WTC11 (cell line): ENCODE results near the gene SMC1B. TPM values are rescaled to one million over a fixed set of nuclear protein-coding genes. Genes with fewer than 3 reads are reported as not detected.

Source experiments
- AR ChIP-seq: fragments of 250-450 bp; sonication (Bioruptor Pico); IDR thresholded peaks from 2 replicates; pipeline ENCODE4 v1.9.0; 2021; ENCODE audit warnings: mild to moderate bottlenecking
- ATF3 ChIP-seq: sonication (generic); formaldehyde crosslinking; conservative IDR thresholded peaks from 2 replicates; pipeline ENCODE4 v1.8.1; 2022; ENCODE audit warnings: mild to moderate bottlenecking, missing genetic modification reagents
- CBFB ChIP-seq: sonication (generic); formaldehyde crosslinking; IDR thresholded peaks from 2 replicates; pipeline ENCODE4 v1.8.1; 2022; ENCODE audit warnings: mild to moderate bottlenecking, low read depth, missing genetic modification reagents
- CREM ChIP-seq: sonication (generic); formaldehyde crosslinking; IDR thresholded peaks from 2 replicates; pipeline ENCODE4 v1.8.1; 2022; ENCODE audit warnings: mild to moderate bottlenecking, missing genetic modification reagents, moderate library complexity
- FOXP4 ChIP-seq: sonication (generic); formaldehyde crosslinking; IDR thresholded peaks from 2 replicates; pipeline ENCODE4 v1.8.0; 2022; ENCODE audit warnings: mild to moderate bottlenecking, missing genetic modification reagents
- GABPB1 ChIP-seq: sonication (generic); formaldehyde crosslinking; IDR thresholded peaks from 2 replicates; pipeline ENCODE4 v1.8.1; 2023; ENCODE audit warnings: mild to moderate bottlenecking, missing genetic modification reagents
- GTF2I ChIP-seq: fragments of 250-450 bp; sonication (Bioruptor Pico); conservative IDR thresholded peaks from 2 replicates; pipeline ENCODE4 v1.4.0; 2021; ENCODE audit warnings: mild to moderate bottlenecking
- MAX ChIP-seq: sonication (generic); formaldehyde crosslinking; IDR thresholded peaks from 2 replicates; pipeline ENCODE4 v1.8.0; 2022; ENCODE audit warnings: mild to moderate bottlenecking, missing genetic modification reagents
- MLX ChIP-seq: sonication (generic); formaldehyde crosslinking; IDR thresholded peaks from 2 replicates; pipeline ENCODE4 v1.8.1; 2023; ENCODE audit warnings: mild to moderate bottlenecking, missing genetic modification reagents, moderate library complexity
- MYBL2 ChIP-seq: sonication (generic); formaldehyde crosslinking; IDR thresholded peaks from 2 replicates; pipeline ENCODE4 v1.8.1; 2023; ENCODE audit warnings: mild to moderate bottlenecking, moderate library complexity, missing genetic modification reagents
- NFATC4 ChIP-seq: fragments of 250-450 bp; sonication (Bioruptor Pico); IDR thresholded peaks from 2 replicates; pipeline ENCODE4 v1.9.0; 2021; ENCODE audit warnings: mild to moderate bottlenecking
- PRDM15 ChIP-seq: sonication (generic); formaldehyde crosslinking; IDR thresholded peaks from 2 replicates; pipeline ENCODE4 v1.8.0; 2022; ENCODE audit warnings: missing genetic modification reagents
- SMAD3 ChIP-seq: sonication (generic); formaldehyde crosslinking; IDR thresholded peaks from 2 replicates; pipeline ENCODE4 v1.8.0; 2022; ENCODE audit warnings: missing genetic modification reagents, mild to moderate bottlenecking, borderline replicate concordance
- TEAD4 ChIP-seq: sonication (generic); formaldehyde crosslinking; IDR thresholded peaks from 2 replicates; pipeline ENCODE4 v1.8.0; 2022; ENCODE audit warnings: mild to moderate bottlenecking, missing genetic modification reagents
- ZBTB21 ChIP-seq: sonication (generic); formaldehyde crosslinking; IDR thresholded peaks from 2 replicates; pipeline ENCODE4 v1.8.1; 2023; ENCODE audit warnings: mild to moderate bottlenecking, missing genetic modification reagents, borderline replicate concordance
- ZNF138 ChIP-seq: sonication (generic); formaldehyde crosslinking; conservative IDR thresholded peaks from 2 replicates; pipeline ENCODE4 v1.8.1; 2022; ENCODE audit warnings: mild to moderate bottlenecking, moderate library complexity, missing genetic modification reagents
- ZNF219 ChIP-seq: sonication (generic); formaldehyde crosslinking; IDR thresholded peaks from 2 replicates; pipeline ENCODE4 v1.8.0; 2023; ENCODE audit warnings: missing genetic modification reagents, mild to moderate bottlenecking, borderline replicate concordance
- ZNF281 ChIP-seq: sonication (generic); formaldehyde crosslinking; IDR thresholded peaks from 2 replicates; pipeline ENCODE4 v1.8.0; 2023; ENCODE audit warnings: mild to moderate bottlenecking, missing genetic modification reagents
- ZNF396 ChIP-seq: fragments of 250-450 bp; sonication (Bioruptor Pico); IDR thresholded peaks from 2 replicates; pipeline ENCODE4 v1.8.0; 2021; ENCODE audit warnings: mild to moderate bottlenecking, moderate library complexity, borderline replicate concordance
- ZNF416 ChIP-seq: fragments of 250-450 bp; sonication (Bioruptor Pico); IDR thresholded peaks from 2 replicates; pipeline ENCODE4 v1.9.0; 2021; ENCODE audit warnings: mild to moderate bottlenecking, inconsistent platforms
- ZNF512 ChIP-seq: sonication (generic); formaldehyde crosslinking; IDR thresholded peaks from 2 replicates; pipeline ENCODE4 v1.8.1; 2022; ENCODE audit warnings: missing genetic modification reagents, borderline replicate concordance
- ZSCAN18 ChIP-seq: fragments of 250-450 bp; sonication (Bioruptor Pico); IDR thresholded peaks from 2 replicates; pipeline ENCODE4 v2.1.2; 2022; ENCODE audit warnings: mild to moderate bottlenecking, moderate library complexity
- total RNA-seq: library from RNA; stranded (reverse); gene quantifications from 3 replicates; pipeline ENCODE4 v1.2.3, GENCODE V29; 2021

SMC1B gene
- total RNA-seq, 1 experiment from 2014 or later = 0.07 TPM

GRCh38 chr22:45413368-45414211, at the start of gene SMC1B, which contains the start of gene RIBC2 (continued):
- TF ChIP-seq CBFB (CRISPR knock-in tag) (0 out of 2 replicates have a peak, but pooled peaks have one; percentile 29), ZSCAN18 (CRISPR knock-in tag) (no peak; the same call in 1 of the 2 replicates), ATF3 (CRISPR knock-in tag) (peak; percentile 76; the same call in 1 of the 2 replicates), ZNF396 (CRISPR knock-in tag) (no peak), MAX (CRISPR knock-in tag) (peak; percentile 100), GABPB1 (no peak), TEAD4 (CRISPR knock-in tag) (peak; percentile 89), MYBL2 (CRISPR knock-in tag) (peak; percentile 95), AR (no peak), PRDM15 (CRISPR knock-in tag) (peak; percentile 66), ZNF416 (CRISPR knock-in tag) (no peak), ZNF512 (no peak), ZNF281 (peak; percentile 86; the same call in 1 of the 2 replicates), GTF2I (CRISPR knock-in tag) (no peak), MLX (CRISPR knock-in tag) (peak; percentile 93), NFATC4 (CRISPR knock-in tag) (no peak), ZNF219 (CRISPR knock-in tag) (peak; percentile 24; the same call in 1 of the 2 replicates), FOXP4 (CRISPR knock-in tag) (peak; percentile 93), ZBTB21 (CRISPR knock-in tag) (peak; percentile 92), SMAD3 (CRISPR knock-in tag) (peak; percentile 85; the same call in 1 of the 2 replicates), CREM (CRISPR knock-in tag) (peak; percentile 89), ZNF138 (peak; percentile 86; the same call in 1 of the 2 replicates)
